H9 (cell line): Measurements from ENCODE around the gene IL36RN. TPM values are rescaled to one million over a fixed set of nuclear protein-coding genes. Genes with fewer than 3 reads are reported as not detected.

Experiments used
- DNase-seq: peaks from one replicate; pipeline ENCODE4 v3.0.0-alpha.2; 2017
- H2AFZ ChIP-seq: one replicate; pipeline ENCODE4 v1.6.1; 2013; ENCODE audit warnings: mild to moderate bottlenecking, low read length, control low read depth, moderate library complexity
- H2AK5ac ChIP-seq: 2 replicates; pipeline ENCODE4 v1.6.1; 2013; ENCODE audit warnings: low read length, control low read depth, mixed read lengths; ENCODE audit not compliant: insufficient read length
- H2BK120ac ChIP-seq: one replicate; pipeline ENCODE4 v1.6.1; 2013; ENCODE audit warnings: low read depth, mild to moderate bottlenecking, low read length, control low read depth, inconsistent platforms; ENCODE audit not compliant: poor library complexity, severe bottlenecking
- H2BK12ac ChIP-seq: 2 replicates; pipeline ENCODE4 v1.6.1; 2013; ENCODE audit warnings: low read length, control low read depth, mixed read lengths, low read depth; ENCODE audit not compliant: insufficient read length
- H2BK15ac ChIP-seq: 2 replicates; pipeline ENCODE4 v1.6.1; 2013; ENCODE audit warnings: low read depth, low read length, control low read depth
- H2BK20ac ChIP-seq: one replicate; pipeline ENCODE4 v1.6.1; 2013; ENCODE audit warnings: low read depth, mild to moderate bottlenecking, low read length, control low read depth, inconsistent platforms; ENCODE audit not compliant: poor library complexity, severe bottlenecking
- H2BK5ac ChIP-seq: 2 replicates; pipeline ENCODE4 v1.6.1; 2013; ENCODE audit warnings: low read length, control low read depth, mixed read lengths; ENCODE audit not compliant: insufficient read length
- H3K14ac ChIP-seq: 2 replicates; pipeline ENCODE4 v1.6.1; 2013; ENCODE audit warnings: low read length, control low read depth; ENCODE audit not compliant: insufficient read depth
- H3K18ac ChIP-seq: 2 replicates; pipeline ENCODE4 v1.6.1; 2013; ENCODE audit warnings: low read depth, mild to moderate bottlenecking, mixed read lengths, low read length, control low read depth; ENCODE audit not compliant: insufficient read length
- H3K23ac ChIP-seq: 2 replicates; pipeline ENCODE4 v1.6.1; 2013; ENCODE audit warnings: low read length, control low read depth, mixed read lengths, low read depth; ENCODE audit not compliant: insufficient read length
- H3K23me2 ChIP-seq: 2 replicates; pipeline ENCODE4 v1.6.1; 2013; ENCODE audit warnings: low read depth, mild to moderate bottlenecking, mixed read lengths, low read length, control low read depth; ENCODE audit not compliant: insufficient read length, poor library complexity, severe bottlenecking
- H3K27ac ChIP-seq: 2 replicates; pipeline ENCODE4 v1.5.1; 2013; ENCODE audit warnings: low read length, control low read depth, mixed read lengths, low read depth; ENCODE audit not compliant: insufficient read length
- H3K27me3 ChIP-seq: 2 replicates; pipeline ENCODE4 v1.6.1; 2013; ENCODE audit warnings: low read length, control low read depth, inconsistent platforms; ENCODE audit not compliant: insufficient read depth
- H3K4ac ChIP-seq: 2 replicates; pipeline ENCODE4 v1.6.1; 2013; ENCODE audit warnings: low read depth, mild to moderate bottlenecking, control low read depth, inconsistent platforms, low read length, moderate library complexity
- H3K4me1 ChIP-seq: 2 replicates; pipeline ENCODE4 v1.6.1; 2013; ENCODE audit warnings: low read length, control low read depth, inconsistent platforms; ENCODE audit not compliant: insufficient read depth
- H3K4me2 ChIP-seq: 2 replicates; pipeline ENCODE4 v1.6.1; 2013; ENCODE audit warnings: low read length, control low read depth, mixed read lengths; ENCODE audit not compliant: insufficient read length, insufficient read depth
- H3K56ac ChIP-seq: 2 replicates; pipeline ENCODE4 v1.6.1; 2013; ENCODE audit warnings: low read depth, mild to moderate bottlenecking, mixed read lengths, low read length, control low read depth; ENCODE audit not compliant: insufficient read length
- H3K79me1 ChIP-seq: 2 replicates; pipeline ENCODE4 v1.6.1; 2013; ENCODE audit warnings: low read depth, mild to moderate bottlenecking, moderate library complexity, low read length, control low read depth, inconsistent platforms; ENCODE audit not compliant: insufficient read depth, poor library complexity, severe bottlenecking
- H3K79me2 ChIP-seq: 2 replicates; pipeline ENCODE4 v1.6.1; 2013; ENCODE audit warnings: low read length, control low read depth, inconsistent platforms; ENCODE audit not compliant: insufficient read depth
- H3K9ac ChIP-seq: 2 replicates; pipeline ENCODE4 v1.6.1; 2013; ENCODE audit warnings: low read length, control low read depth, mixed read lengths; ENCODE audit not compliant: insufficient read length; ENCODE audit errors: extremely low read depth
- H3K9me3 ChIP-seq: one replicate; pipeline ENCODE4 v1.6.1; 2013; ENCODE audit warnings: low read depth, low read length, inconsistent platforms; ENCODE audit not compliant: control insufficient read depth
- H3T11ph ChIP-seq: one replicate; pipeline ENCODE4 v1.6.1; 2013; ENCODE audit warnings: mild to moderate bottlenecking, low read length, control low read depth, inconsistent platforms
- H4K20me1 ChIP-seq: one replicate; pipeline ENCODE4 v1.6.1; 2013; ENCODE audit not compliant: control insufficient read depth, insufficient read length, insufficient read depth
- H4K5ac ChIP-seq: 2 replicates; pipeline ENCODE4 v1.6.1; 2013; ENCODE audit warnings: low read depth, mild to moderate bottlenecking, mixed read lengths, low read length, control low read depth; ENCODE audit not compliant: insufficient read length
- H4K8ac ChIP-seq: replicated peaks from 2 replicates; pipeline ENCODE4 v1.6.1; 2013; ENCODE audit warnings: low read length, control low read depth, mixed read lengths, low read depth; ENCODE audit not compliant: insufficient read length
- H4K91ac ChIP-seq: 2 replicates; pipeline ENCODE4 v1.6.1; 2013; ENCODE audit warnings: low read depth, mild to moderate bottlenecking, moderate library complexity, mixed read lengths, low read length, control low read depth; ENCODE audit not compliant: insufficient read length
- H3K27ac Mint-ChIP-seq, 3 experiments: 2 replicates in 2 of 3; 3 replicates in 1 of 3; pipeline ENCODE4 v1.8.0; 2020 to 2021; ENCODE audit warnings: mixed read lengths in 3 of 3, mild to moderate bottlenecking in 1 of 3, moderate library complexity in 1 of 3
- H3K27me3 Mint-ChIP-seq: 2 replicates; pipeline ENCODE4 v1.8.0; 2021; ENCODE audit warnings: low read depth, mild to moderate bottlenecking, moderate library complexity, mixed read lengths
- H3K36me3 Mint-ChIP-seq, 3 experiments: 2 replicates in 2 of 3; 3 replicates in 1 of 3; pipeline ENCODE4 v1.8.0; 2020 to 2021; ENCODE audit warnings: low read depth in 3 of 3, mixed read lengths in 3 of 3; ENCODE audit not compliant: insufficient read depth in 1 of 3
- H3K4me1 Mint-ChIP-seq, 2 experiments: 2 replicates each; pipeline ENCODE4 v1.8.0; 2020; ENCODE audit warnings: mixed read lengths in 2 of 2
- H3K4me3 Mint-ChIP-seq, 2 experiments: 2 replicates in 1 of 2; 3 replicates in 1 of 2; pipeline ENCODE4 v1.8.0; 2020 to 2021; ENCODE audit warnings: mild to moderate bottlenecking in 2 of 2, mixed read lengths in 2 of 2, moderate library complexity in 1 of 2
- H3K9me3 Mint-ChIP-seq, 2 experiments: 2 replicates in 1 of 2; 3 replicates in 1 of 2; pipeline ENCODE4 v1.8.0; 2020; ENCODE audit warnings: mild to moderate bottlenecking in 2 of 2, mixed read lengths in 2 of 2, moderate library complexity in 1 of 2
- CTCF ChIP-seq: fragments of 200-600 bp; sonication (generic); conservative IDR thresholded peaks from 3 replicates; pipeline ENCODE4 v1.8.0; 2021; ENCODE audit warnings: antibody characterized with exemption, mild to moderate bottlenecking
- WGBS: extraction: QIAGEN DNeasy Blood & Tissue Kit; methylation state at CpG from one replicate; pipeline ENCODE4 v1.1.7; 2013; ENCODE audit warnings: missing lambda C conversion rate, low lambda C conversion rate, mixed read lengths; ENCODE audit not compliant: insufficient read length; ENCODE audit errors: extremely low coverage; 5-methylcytosine and 5-hydroxymethylcytosine counted together
- total RNA-seq: library from RNA; stranded (reverse); gene quantifications from 2 replicates; pipeline ENCODE4 v1.2.1, GENCODE V29; 2021

IL36RN gene
- total RNA-seq, 1 experiment from 2014 or later, result not detected

GRCh38 chr2:113052396-113052917 lies 6.5 kb upstream of the IL36RN start, which contains the start of gene IL36B:
TSS of gene IL36B (minus strand) at chr2:113052867.
- Histone ChIP-seq H2AK5ac (no peak within 1 kb of the TSS), H3K9me3 (peaks cover 14% of the 10 kb centered on the region), H3K9ac (no peak within 1 kb of the TSS), H3K27me3 (no peaks in the 10 kb centered on the region), H3K79me1 (no peaks in the 10 kb centered on the region), H2BK120ac (no peak within 1 kb of the TSS), H3K79me2 (no peaks in the 10 kb centered on the region), H2BK12ac (no peak within 1 kb of the TSS), H3K14ac (no peak within 1 kb of the TSS), H3K23ac (no peak within 1 kb of the TSS), H4K91ac (no peak within 1 kb of the TSS), H3K4me1 (no peaks in the 10 kb centered on the region), H2BK15ac (no peak within 1 kb of the TSS), H3K23me2 (no peaks in the 10 kb centered on the region), H2BK5ac (no peak within 1 kb of the TSS), H3K56ac (no peak within 1 kb of the TSS), H3K4me2 (no peak within 1 kb of the TSS), H4K5ac (no peak within 1 kb of the TSS), H3K27ac (no peak within 1 kb of the TSS), H4K8ac (no peak within 1 kb of the TSS), H3K18ac (no peak within 1 kb of the TSS), H4K20me1 (no peaks in the 10 kb centered on the region), H2AFZ (no peak within 1 kb of the TSS), H3K4ac (no peak within 1 kb of the TSS), H3T11ph (no peak within 1 kb of the TSS), H2BK20ac (no peak within 1 kb of the TSS)
- no peak for TF ChIP-seq CTCF
- H3K36me3 Mint-ChIP-seq, result peaks cover 0 to 9% (median 7%) of the 10 kb centered on the region in 3 experiments; a peak in 4 of 7 replicates
- no peak within 1 kb of the TSS for H3K27ac Mint-ChIP-seq
- no peak for DNase-seq
- H3K4me3 Mint-ChIP-seq, result no peak within 1 kb of the TSS
- peaks cover 58 to 85% of the 10 kb centered on the region in 2 experiments for H3K9me3 Mint-ChIP-seq
- H3K27me3 Mint-ChIP-seq, result peaks cover 27% of the 10 kb centered on the region
- no CpG with 5 or more reads among the region's 6 CpGs for WGBS
- H3K4me1 Mint-ChIP-seq, result no peaks in the 10 kb centered on the region
